Measurements from ENCODE around the gene EGFLAM. TPM values are rescaled to one million over a fixed set of nuclear protein-coding genes. Genes with fewer than 3 reads are reported as not detected.

EGFLAM gene
- total and polyA plus RNA-seq, 2 of the 4 experiments (the other 2 are of a cell fraction), result 0.77 to 1.1 TPM

DNA sequence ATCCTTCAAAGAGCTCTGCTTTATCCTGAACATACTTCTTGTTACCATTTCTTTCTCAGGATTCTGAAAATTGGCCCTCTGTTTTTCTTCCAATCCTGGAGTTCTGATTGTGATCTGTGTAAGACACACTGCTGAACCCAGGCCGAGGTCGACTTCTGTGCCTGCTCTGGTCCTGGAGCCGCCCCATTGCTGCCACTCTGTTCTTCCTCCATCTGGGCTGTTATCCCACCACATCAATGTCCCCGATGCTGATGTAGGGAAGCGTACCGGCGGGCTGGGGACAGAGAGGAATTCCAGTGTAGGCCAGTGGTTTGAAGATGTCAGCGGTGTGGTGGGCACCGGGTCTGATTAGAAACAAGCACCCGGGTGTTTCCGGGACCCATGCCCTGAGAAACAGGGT, 195.6 kb downstream of the EGFLAM start:
- H3K27me3 ChIP-seq (ENCODE audit: control insufficient read depth, insufficient read depth, low read length), result 0 out of 2 replicates have a peak, but pooled peaks cover 7% of the 10 kb centered on the region
- no peak overlapping the region for H4K8ac ChIP-seq (ENCODE audit: low read depth in 2 of 2, low read length in 2 of 2)
- no peak overlapping the region for H2BK5ac ChIP-seq (ENCODE audit: low read depth, low read length, poor library complexity, severe bottlenecking)
- no peak overlapping the region for H2AFZ ChIP-seq (replicated peaks; ENCODE audit: low read length, poor library complexity)
- no peaks in the 10 kb centered on the region for H4K20me1 ChIP-seq (ENCODE audit: insufficient read depth, low read length)
- H3K9me1 ChIP-seq (ENCODE audit: insufficient read depth, low read length), result no peaks in the 10 kb centered on the region; the same call in 1 of the 2 replicates
- no peak overlapping the region for H2BK120ac ChIP-seq (ENCODE audit: low read depth, low read length)
- H3K23ac ChIP-seq (ENCODE audit: low read depth, low read length), result no peak overlapping the region
- H3K79me1 ChIP-seq (ENCODE audit: low read depth in 1 of 2, low read length in 2 of 2), result no peaks in the 10 kb centered on the region
- H2BK20ac ChIP-seq (ENCODE audit: low read depth, low read length), result no peak overlapping the region
- no peak overlapping the region for H2BK15ac ChIP-seq (ENCODE audit: low read depth, low read length)
- no peak for TF ChIP-seq CEBPB (IDR thresholded peaks at IDR 0.05; ENCODE audit: low read depth, low read length)
- intact Hi-C loops (cut with micrococcal nuclease), result no loop called here
- no peak overlapping the region for H3K56ac ChIP-seq (ENCODE audit: extremely low read depth, insufficient read depth, low read length)
- H3K36me3 ChIP-seq (ENCODE audit: control insufficient read depth, insufficient read depth, low read length), result no peaks in the 10 kb centered on the region
- H3K18ac ChIP-seq (ENCODE audit: low read depth, low read length), result no peak overlapping the region
- H4K5ac ChIP-seq (ENCODE audit: low read depth, low read length), result no peak overlapping the region
- no peaks in the 10 kb centered on the region for H3K9me3 ChIP-seq (ENCODE audit: control insufficient read depth, insufficient read depth, low read length)
- dilution Hi-C loops (cut with HindIII; ENCODE audit: low sequenced_read_pairs, unreplicated experiment), result no loop called here
- H4K91ac ChIP-seq (ENCODE audit: insufficient read depth, low read depth, low read length), result no peak overlapping the region
- H3K9ac ChIP-seq (ENCODE audit: low read depth, low read length), result no peak overlapping the region
- no peak overlapping the region for H2AK9ac ChIP-seq (replicated peaks; ENCODE audit: low read depth, low read length, poor library complexity)
- POLR2A ChIA-PET (ENCODE audit: unreplicated experiment), result no interaction called here
- no peak overlapping the region for H3K27ac ChIP-seq (ENCODE audit: insufficient read depth, low read length)
- no peak overlapping the region for H3K4ac ChIP-seq (ENCODE audit: low read depth, low read length)
- no peak overlapping the region for H3K14ac ChIP-seq (replicated peaks; ENCODE audit: low read depth, low read length)
- H3K4me1 ChIP-seq (ENCODE audit: control insufficient read depth, insufficient read depth, low read length), result no peaks in the 10 kb centered on the region
- WGBS, 2 experiments (ENCODE audit: extremely low coverage in 2 of 2, insufficient read length in 1 of 2), result 80% methylated on average over 2 of the region's 11 CpGs; no CpG with 5 or more reads in 1 of the 2 experiments
- no TSS peak for BruUV-seq (replicated peaks)
- no peak overlapping the region for H2AK5ac ChIP-seq (ENCODE audit: low read depth, low read length)
- no peak overlapping the region for H3K4me2 ChIP-seq (ENCODE audit: low read depth, low read length)
- no peak overlapping the region for H3K4me3 ChIP-seq (ENCODE audit: insufficient read depth, low read depth, low read length)
- DNase-seq (no peak), ATAC-seq (ENCODE audit: low read depth) (no peak)
- in situ Hi-C loops (cut with MboI; ENCODE audit: low sequenced_read_pairs), result no loop called here
- CTCF ChIA-PET, result interaction anchor here (0.7 to 0.9 kb wide), 2 partner anchors 9 to 13 kb away, joined by 3 read pairs; no protein-coding TSS in a partner anchor

All from IMR-90 (cell line).